Endodermal cell (in vitro differentiated cells): ENCODE data around the gene THSD4. TPM values are rescaled to one million over a fixed set of nuclear protein-coding genes. Genes with fewer than 3 reads are reported as not detected.

Experiments used
- DNase-seq: peaks from one replicate; pipeline ENCODE4 v3.0.0-alpha.2; 2017
- H3K27ac ChIP-seq: 2 replicates; pipeline ENCODE4 v1.5.1; 2013; ENCODE audit warnings: mild to moderate bottlenecking, low read depth, low read length, moderate library complexity
- H3K27me3 ChIP-seq: 2 replicates; pipeline ENCODE4 v1.6.1; 2013; ENCODE audit warnings: mild to moderate bottlenecking, low read length, moderate library complexity; ENCODE audit not compliant: insufficient read depth, control insufficient read depth, poor library complexity, severe bottlenecking
- H3K36me3 ChIP-seq: 2 replicates; pipeline ENCODE4 v1.7.0; 2013; ENCODE audit warnings: mild to moderate bottlenecking, low read length, moderate library complexity; ENCODE audit not compliant: control insufficient read depth, insufficient read depth
- H3K4me1 ChIP-seq: one replicate; pipeline ENCODE4 v1.7.0; 2013; ENCODE audit warnings: low read length; ENCODE audit not compliant: control insufficient read depth, insufficient read depth
- H3K4me3 ChIP-seq: 2 replicates; pipeline ENCODE4 v1.5.1; 2013; ENCODE audit warnings: mild to moderate bottlenecking, low read length, moderate library complexity
- H3K9ac ChIP-seq: 2 replicates; pipeline ENCODE4 v1.6.1; 2013; ENCODE audit warnings: mild to moderate bottlenecking, low read length, moderate library complexity; ENCODE audit not compliant: poor library complexity, severe bottlenecking; ENCODE audit errors: extremely low read depth
- H3K9me3 ChIP-seq: 2 replicates; pipeline ENCODE4 v1.6.1; 2013; ENCODE audit warnings: mild to moderate bottlenecking, low read length, moderate library complexity; ENCODE audit not compliant: control insufficient read depth
- H3K27ac Mint-ChIP-seq: 2 replicates; pipeline ENCODE4 v1.8.0; 2020; ENCODE audit warnings: mixed read lengths
- H3K27me3 Mint-ChIP-seq: 2 replicates; pipeline ENCODE4 v1.8.0; 2021; ENCODE audit warnings: mild to moderate bottlenecking, mixed read lengths; ENCODE audit not compliant: insufficient read depth
- H3K36me3 Mint-ChIP-seq: 2 replicates; pipeline ENCODE4 v1.8.0; 2020; ENCODE audit warnings: low read depth, mixed read lengths
- H3K4me1 Mint-ChIP-seq: 2 replicates; pipeline ENCODE4 v1.8.0; 2020; ENCODE audit warnings: mixed read lengths
- H3K4me3 Mint-ChIP-seq: 2 replicates; pipeline ENCODE4 v1.8.0; 2020; ENCODE audit warnings: mild to moderate bottlenecking, moderate library complexity, mixed read lengths
- H3K9me3 Mint-ChIP-seq: 2 replicates; pipeline ENCODE4 v1.8.0; 2020; ENCODE audit warnings: mild to moderate bottlenecking, mixed read lengths
- WGBS, 2 experiments: methylation state at CpG; one replicate each; pipeline versions ENCODE4 v1.1.5 to v1.1.7; 2013; ENCODE audit warnings: missing lambda C conversion rate in 2 of 2, mixed read lengths in 1 of 2; ENCODE audit not compliant: insufficient coverage in 1 of 2, insufficient read length in 1 of 2; 5-methylcytosine and 5-hydroxymethylcytosine counted together
- total RNA-seq, 2 donors: library from RNA; stranded (reverse); fragmentation: NEBNext Ultra II Directional in 1 of 2; extraction: Animal tissue kit (Norgen Biotek cat#: 25700) in 1 of 2; gene quantifications; 2 replicates in 1 of 2; 3 replicates in 1 of 2; pipeline ENCODE4 v1.2.1, GENCODE V29; 2021
- TF ChIP-seq, protein P1 (sequence below): fragments of 200-600 bp; sonication (generic); conservative IDR thresholded peaks from 2 replicates; pipeline ENCODE4 v1.5.0; 2021; ENCODE audit warnings: antibody characterized with exemption, mild to moderate bottlenecking

The THSD4 gene
- total RNA-seq, 2 donors from 2014 or later, result 4.6 to 5.4 TPM

DNA sequence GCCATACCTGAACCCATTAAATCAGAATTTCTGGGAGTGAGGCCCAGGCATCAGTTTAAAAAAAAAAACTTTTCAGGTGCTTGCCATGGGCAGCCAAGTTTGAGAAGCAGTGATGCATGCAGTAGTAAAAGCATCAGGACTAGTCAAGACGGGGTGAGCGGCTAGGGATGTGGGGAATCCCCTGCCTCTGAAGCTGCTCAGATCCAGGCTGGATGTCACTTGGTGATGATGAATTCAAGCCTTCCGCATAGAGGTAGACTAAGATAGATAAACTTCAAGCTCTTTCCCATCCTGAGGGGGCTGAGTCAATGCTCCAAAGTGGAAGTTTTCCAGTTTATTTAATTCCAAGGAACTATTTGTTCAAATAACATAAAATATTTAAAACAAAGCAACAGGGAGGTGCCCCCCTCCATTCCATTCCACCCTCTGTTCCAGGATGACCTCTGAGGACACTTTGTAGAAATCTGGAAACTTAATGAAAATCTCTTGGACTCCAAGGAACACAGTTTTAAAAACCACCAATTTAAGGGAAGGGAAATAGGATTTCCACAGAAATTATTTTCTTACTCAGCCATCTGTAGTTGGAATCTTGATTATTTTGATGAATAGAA, 594.6 kb downstream of the THSD4 start:
- TF ChIP-seq, protein P1, sequence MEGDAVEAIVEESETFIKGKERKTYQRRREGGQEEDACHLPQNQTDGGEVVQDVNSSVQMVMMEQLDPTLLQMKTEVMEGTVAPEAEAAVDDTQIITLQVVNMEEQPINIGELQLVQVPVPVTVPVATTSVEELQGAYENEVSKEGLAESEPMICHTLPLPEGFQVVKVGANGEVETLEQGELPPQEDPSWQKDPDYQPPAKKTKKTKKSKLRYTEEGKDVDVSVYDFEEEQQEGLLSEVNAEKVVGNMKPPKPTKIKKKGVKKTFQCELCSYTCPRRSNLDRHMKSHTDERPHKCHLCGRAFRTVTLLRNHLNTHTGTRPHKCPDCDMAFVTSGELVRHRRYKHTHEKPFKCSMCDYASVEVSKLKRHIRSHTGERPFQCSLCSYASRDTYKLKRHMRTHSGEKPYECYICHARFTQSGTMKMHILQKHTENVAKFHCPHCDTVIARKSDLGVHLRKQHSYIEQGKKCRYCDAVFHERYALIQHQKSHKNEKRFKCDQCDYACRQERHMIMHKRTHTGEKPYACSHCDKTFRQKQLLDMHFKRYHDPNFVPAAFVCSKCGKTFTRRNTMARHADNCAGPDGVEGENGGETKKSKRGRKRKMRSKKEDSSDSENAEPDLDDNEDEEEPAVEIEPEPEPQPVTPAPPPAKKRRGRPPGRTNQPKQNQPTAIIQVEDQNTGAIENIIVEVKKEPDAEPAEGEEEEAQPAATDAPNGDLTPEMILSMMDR, result no peak
- H3K4me1 Mint-ChIP-seq, result peaks cover 3% of the 10 kb centered on the region
- no peaks in the 10 kb centered on the region for H3K36me3 Mint-ChIP-seq
- H3K9ac ChIP-seq, result no peak overlapping the region
- no peak overlapping the region for H3K27ac ChIP-seq
- WGBS, 2 experiments, result 88 to 93% methylated on average over 3 of the region's 3 CpGs
- no peaks in the 10 kb centered on the region for H3K36me3 ChIP-seq
- no peak overlapping the region for H3K27ac Mint-ChIP-seq
- H3K27me3 Mint-ChIP-seq, result peaks cover 2% of the 10 kb centered on the region
- no peak overlapping the region for H3K4me3 Mint-ChIP-seq
- no peaks in the 10 kb centered on the region for H3K9me3 ChIP-seq
- H3K9me3 Mint-ChIP-seq, result no peaks in the 10 kb centered on the region
- peaks cover 3% of the 10 kb centered on the region for H3K4me1 ChIP-seq
- no peak for DNase-seq
- no peaks in the 10 kb centered on the region for H3K27me3 ChIP-seq
- no peak overlapping the region for H3K4me3 ChIP-seq

DNA sequence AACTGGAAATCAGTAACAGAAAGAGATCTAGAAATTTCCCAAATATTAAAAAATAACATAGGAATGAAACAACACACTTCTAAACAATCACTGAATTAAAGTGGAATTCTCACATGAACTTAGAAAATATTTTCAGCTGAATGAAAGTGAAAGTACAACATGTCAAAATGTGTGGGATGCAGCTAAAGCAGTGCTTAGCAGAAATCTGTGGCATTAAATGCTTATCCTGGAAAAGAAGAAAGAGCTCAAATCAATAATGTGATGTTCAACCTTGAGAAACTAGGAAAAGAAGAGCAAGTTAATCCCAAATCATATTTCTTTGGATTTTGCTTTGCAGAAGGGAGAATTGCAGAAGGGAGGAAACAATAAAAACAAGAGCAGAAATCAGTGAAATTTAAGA, 596.9 kb downstream of the THSD4 start:
- no peaks in the 10 kb centered on the region for H3K27me3 Mint-ChIP-seq
- no peaks in the 10 kb centered on the region for H3K4me1 ChIP-seq
- H3K9ac ChIP-seq, result no peak overlapping the region
- no peak overlapping the region for H3K4me3 ChIP-seq
- H3K36me3 Mint-ChIP-seq, result no peaks in the 10 kb centered on the region
- H3K27ac Mint-ChIP-seq, result no peak overlapping the region
- H3K4me3 Mint-ChIP-seq, result no peak overlapping the region
- no peaks in the 10 kb centered on the region for H3K4me1 Mint-ChIP-seq
- no peaks in the 10 kb centered on the region for H3K36me3 ChIP-seq
- no peaks in the 10 kb centered on the region for H3K9me3 ChIP-seq
- H3K27me3 ChIP-seq, result no peaks in the 10 kb centered on the region
- no peak overlapping the region for H3K27ac ChIP-seq
- no peaks in the 10 kb centered on the region for H3K9me3 Mint-ChIP-seq
- TF ChIP-seq, protein P1, result no peak
- DNase-seq, result no peak

DNA sequence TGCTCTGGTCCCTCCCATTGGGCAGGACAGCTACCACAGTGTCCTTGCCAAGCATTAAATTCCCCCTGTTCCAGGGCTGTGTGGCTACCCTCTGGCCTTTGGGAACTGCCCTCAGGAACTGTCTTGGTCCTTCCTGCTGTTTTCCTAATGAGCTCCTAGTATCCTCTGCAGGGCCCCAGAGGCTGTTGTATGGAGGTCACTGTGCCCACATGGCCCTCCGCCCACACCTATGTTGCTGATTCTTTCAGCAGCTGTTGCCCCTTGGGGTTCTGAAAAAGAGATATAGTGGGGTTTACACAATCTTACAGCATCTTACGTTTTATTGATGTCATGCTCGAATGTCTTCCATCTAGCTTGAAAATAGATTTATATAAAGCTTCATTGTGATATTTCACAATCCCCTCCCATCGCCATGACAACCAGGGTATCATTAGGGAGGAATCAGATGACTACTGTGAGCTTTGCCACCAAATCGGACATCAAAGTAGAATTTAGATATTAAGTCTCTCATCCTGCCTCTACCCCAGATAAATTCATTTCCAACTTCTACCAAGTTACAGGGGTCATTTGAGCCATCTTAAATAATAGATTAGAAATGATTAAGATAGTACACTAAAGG, 598.0 kb downstream of the THSD4 start:
- WGBS, 2 experiments, result 69 to 87% methylated on average over 3 to 5 of the region's 5 CpGs
- no peaks in the 10 kb centered on the region for H3K4me1 Mint-ChIP-seq
- no peak overlapping the region for H3K9ac ChIP-seq
- no peaks in the 10 kb centered on the region for H3K9me3 ChIP-seq
- no peaks in the 10 kb centered on the region for H3K27me3 Mint-ChIP-seq
- no peaks in the 10 kb centered on the region for H3K36me3 ChIP-seq
- H3K27ac ChIP-seq, result no peak overlapping the region
- H3K4me3 Mint-ChIP-seq, result no peak overlapping the region
- H3K36me3 Mint-ChIP-seq, result no peaks in the 10 kb centered on the region
- H3K4me3 ChIP-seq, result no peak overlapping the region
- no peaks in the 10 kb centered on the region for H3K9me3 Mint-ChIP-seq
- H3K4me1 ChIP-seq, result no peaks in the 10 kb centered on the region
- H3K27me3 ChIP-seq, result no peaks in the 10 kb centered on the region
- H3K27ac Mint-ChIP-seq, result no peak overlapping the region
- TF ChIP-seq, protein P1, result no peak
- peak; percentile 36 for DNase-seq
